HuH-7.5 (cell line): Measurements from ENCODE around the gene POU2AF2.

Source experiments
- DNase-seq: peaks from one replicate; pipeline ENCODE4 v3.0.0; 2011; ENCODE audit warnings: low spot score

POU2AF2 gene

GRCh38 chr11:111331711-111332479 lies 86.4 kb downstream of the POU2AF2 start:
- DNase-seq = no peak

DNA sequence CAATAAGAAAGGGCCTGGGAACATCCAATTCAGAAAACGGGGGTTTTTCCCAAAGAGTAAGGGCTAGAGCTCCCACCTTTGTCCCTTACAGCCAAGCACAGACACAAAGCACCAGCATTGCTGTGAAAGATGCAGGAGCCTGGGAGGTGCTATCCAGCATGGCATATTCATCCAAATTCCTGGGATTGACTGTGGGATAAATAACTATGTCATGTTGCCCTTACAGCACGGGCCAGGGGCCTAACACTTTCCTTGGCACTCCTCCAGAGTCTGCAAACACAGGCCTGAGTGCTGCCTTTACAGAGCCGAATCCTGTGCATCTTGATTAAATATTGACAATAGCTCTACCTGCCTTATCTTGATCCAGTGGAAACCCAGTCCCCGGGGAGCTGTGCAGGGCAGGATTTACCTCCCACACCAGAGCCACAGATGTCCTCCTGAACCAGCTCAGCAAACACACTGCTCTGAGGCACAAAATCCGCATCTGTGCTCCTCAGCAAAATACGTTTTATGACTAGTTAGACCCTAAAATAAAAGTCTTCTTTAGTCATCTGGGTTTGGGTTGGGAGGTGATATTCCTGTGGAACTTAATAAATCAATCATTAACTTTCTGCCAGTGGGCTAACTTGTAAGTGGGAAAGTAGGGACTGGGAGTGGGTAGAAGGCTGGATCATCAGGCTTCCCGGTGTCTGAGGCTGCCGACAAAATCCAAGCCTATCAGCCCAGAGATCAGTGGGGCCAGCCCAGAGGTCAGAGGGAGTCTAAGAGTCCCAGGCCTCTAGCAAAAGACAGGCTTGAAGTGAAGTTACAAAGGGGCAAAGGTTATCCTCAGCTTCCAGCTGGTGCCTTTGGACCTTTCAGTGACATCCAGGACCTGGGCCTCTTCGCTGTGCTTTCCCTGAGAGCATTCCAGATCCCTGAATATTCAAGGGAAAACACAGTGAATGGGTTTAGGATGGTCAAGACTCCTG lies 89.3 kb downstream of the POU2AF2 start:
- DNase-seq = no peak

DNA sequence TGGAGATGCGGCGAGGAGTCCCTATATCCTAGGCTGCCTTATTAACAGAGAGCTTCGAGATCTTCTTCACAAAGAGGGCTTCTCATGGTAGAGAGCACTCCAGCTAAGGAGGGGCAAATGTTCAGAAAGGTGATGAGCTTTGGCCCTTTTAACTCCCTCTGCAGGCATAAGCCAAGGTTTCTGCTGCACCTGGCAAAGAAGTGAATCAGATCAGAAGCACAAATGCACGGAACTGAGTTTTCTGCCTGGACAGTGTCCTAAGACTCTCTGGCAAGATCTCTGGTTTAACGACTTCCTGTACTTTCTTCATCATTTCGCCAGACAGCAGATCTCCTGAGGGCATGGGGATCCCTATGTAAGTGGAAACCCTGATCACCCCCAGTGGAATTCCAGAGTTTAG lies 90.0 kb downstream of the POU2AF2 start:
- DNase-seq = no peak
